NCI-H345 treated with DMSO at 0.1 percent for 48 hours (cell line): ENCODE results near the gene FKBP1C.

Experiments used
- DNase-seq: peaks from one replicate; lab custom pipeline; 2025; ENCODE audit not compliant: unreplicated experiment; lab: John Stamatoyannopoulos, UW

Gene FKBP1C

GRCh38 chr6:63259153-63259552, 47.9 kb downstream of the FKBP1C start:
- no peak for DNase-seq

- DNase-seq, result no peak
These were observed 50.6 kb downstream of the FKBP1C start for GRCh38 chr6:63261820-63262219.
